A549 (cell line): ENCODE measurements around the gene DNMT3L. TPM values are rescaled to one million over a fixed set of nuclear protein-coding genes. Genes with fewer than 3 reads are reported as not detected.

Experiments
- ATAC-seq, 2 experiments: fragments of 200-7000 bp in 1 of 2; fragments of >200 bp in 1 of 2; cut with Nextera tagmentation in 1 of 2; cut with Tn5 transposase in 1 of 2; 3 replicates each; pipeline versions ENCODE4 v1.8.0 to v1.9.1; 2018 to 2020; ENCODE audit warnings: mild to moderate bottlenecking in 1 of 2, moderate library complexity in 1 of 2
- CTCF ChIA-PET: fragments of 300-600 bp; sonication (Branson Sonifier 250); formaldehyde crosslinking; extraction: SDS; loops from one replicate; lab custom pipeline; 2021; ENCODE audit warnings: antibody characterized with exemption, inconsistent platforms; lab: Yijun Ruan, JAX
- POLR2A ChIA-PET: fragments of 350-600 bp; formaldehyde crosslinking; extraction: SDS; loops from one replicate; lab custom pipeline; 2021; ENCODE audit warnings: antibody characterized with exemption, inconsistent platforms; lab: Yijun Ruan, JAX
- DNase-seq, 2 experiments: peaks; one replicate each; pipeline versions ENCODE4 v3.0.0 to v3.0.0-alpha.2; 2011 to 2016; ENCODE audit warnings: low read depth in 1 of 2, low spot score in 1 of 2
- FAIRE-seq: peaks from 2 replicates; lab custom pipeline; 2011; peaks lifted over from hg19 to GRCh38; lab: Jason Lieb, UNC
- H3K27ac ChIP-seq, 2 experiments: fragments of >200 bp; sonication (Bioruptor Twin); formaldehyde crosslinking; 3 replicates each; pipeline ENCODE4 v1.5.1; 2016 to 2017
- H3K4me1 ChIP-seq: fragments of >200 bp; sonication (Bioruptor Twin); formaldehyde crosslinking; 3 replicates; pipeline ENCODE4 v1.6.1; 2016
- H3K4me2 ChIP-seq: fragments of >200 bp; sonication (Bioruptor Twin); formaldehyde crosslinking; 3 replicates; pipeline ENCODE4 v1.6.1; 2016
- H3K4me3 ChIP-seq: fragments of >200 bp; sonication (Bioruptor Twin); formaldehyde crosslinking; 3 replicates; pipeline ENCODE4 v1.5.1; 2016
- H3K9me3 ChIP-seq: fragments of >200 bp; sonication (Bioruptor Twin); formaldehyde crosslinking; 3 replicates; pipeline ENCODE4 v1.6.1; 2016
- GATA3 ChIP-seq: IDR thresholded peaks from 2 replicates; pipeline ENCODE4 v1.6.1; 2012; ENCODE audit warnings: borderline replicate concordance
- HDAC2 ChIP-seq: fragments of 200-600 bp; sonication (generic); IDR thresholded peaks from 2 replicates; pipeline ENCODE4 v1.6.1; 2016
- HOXA7 ChIP-seq: fragments of 250-450 bp; sonication (Bioruptor Pico); IDR thresholded peaks from 2 replicates; pipeline ENCODE4 v1.5.0; 2020; ENCODE audit warnings: mild to moderate bottlenecking, moderate library complexity
- RFX5 ChIP-seq: fragments of 450-650 bp; IDR thresholded peaks from 2 replicates; pipeline ENCODE4 v1.7.1; 2014; ENCODE audit warnings: antibody characterized with exemption, mild to moderate bottlenecking, moderate library complexity
- ZNF302 ChIP-seq: fragments of 250-450 bp; sonication (Bioruptor Pico); IDR thresholded peaks from 2 replicates; pipeline ENCODE4 v1.9.0; 2021; ENCODE audit warnings: inconsistent platforms, mild to moderate bottlenecking, moderate library complexity
- ZSCAN20 ChIP-seq: fragments of 250-450 bp; sonication (Bioruptor Pico); IDR thresholded peaks from 2 replicates; pipeline ENCODE4 v1.8.0; 2022; ENCODE audit warnings: mild to moderate bottlenecking, moderate library complexity
- WGBS: methylation state at CpG from one replicate; pipeline ENCODE4 v1.1.6; 2017; ENCODE audit errors: missing lambda C conversion rate; 5-methylcytosine and 5-hydroxymethylcytosine counted together
- polyA minus RNA-seq: library from RNA; depleted of rRNA, polyadenylated mRNA; stranded (reverse); fragments of >200 nt; gene quantifications from 2 replicates; pipeline ENCODE4 v1.2.3, GENCODE V29; 2011; rRNA and poly(A)+ RNA removed
- polyA plus RNA-seq, 4 experiments: library from polyadenylated mRNA; depleted of rRNA in 3 of 4; stranded (reverse); fragments of >200 nt; fragmentation: RNase III in 1 of 4; extraction: RNeasy Plus Mini Kit Qiagen cat#74134 plus additional on column Dnase treatment in 1 of 4; gene quantifications; 2 replicates in 3 of 4; 3 replicates in 1 of 4; pipeline ENCODE4 v1.2.3, GENCODE V29; 2011 to 2017
- TF ChIP-seq, protein P1 (sequence below): IDR thresholded peaks from 2 replicates; pipeline ENCODE4 v1.6.1; 2012
- TF ChIP-seq, protein P2 (sequence below): fragments of 250-450 bp; sonication (Bioruptor Pico); IDR thresholded peaks from 2 replicates; pipeline ENCODE4 v1.5.0; 2021; ENCODE audit warnings: mild to moderate bottlenecking, moderate library complexity, borderline replicate concordance
- TF ChIP-seq, protein P3 (sequence below): fragments of >200 bp; sonication (Bioruptor Twin); formaldehyde crosslinking; IDR thresholded peaks from 3 replicates; pipeline ENCODE4 v1.5.1; 2016
- TF ChIP-seq, protein P4 (sequence below): fragments of 200-600 bp; sonication (generic); IDR thresholded peaks from 2 replicates; pipeline ENCODE4 v1.6.1; 2016; ENCODE audit warnings: antibody characterized with exemption, mild to moderate bottlenecking, moderate library complexity

Gene DNMT3L
- polyA plus RNA-seq (2011; rRNA removed) (not detected in 2 replicates), polyA plus RNA-seq (2017; fragmentation: RNase III; extraction: RNeasy Plus Mini Kit Qiagen cat#74134 plus additional on column Dnase treatment) (0.09 TPM in 1 of 3 replicates, not detected in the others), polyA minus RNA-seq (not detected in 2 replicates)
- polyA plus RNA-seq (2012; cell fraction: cytosol; rRNA removed), result not detected in 2 replicates
- 0.04 TPM in 1 of 2 replicates, not detected in the other for polyA plus RNA-seq (2012; cell fraction: nucleus; rRNA removed)

DNA sequence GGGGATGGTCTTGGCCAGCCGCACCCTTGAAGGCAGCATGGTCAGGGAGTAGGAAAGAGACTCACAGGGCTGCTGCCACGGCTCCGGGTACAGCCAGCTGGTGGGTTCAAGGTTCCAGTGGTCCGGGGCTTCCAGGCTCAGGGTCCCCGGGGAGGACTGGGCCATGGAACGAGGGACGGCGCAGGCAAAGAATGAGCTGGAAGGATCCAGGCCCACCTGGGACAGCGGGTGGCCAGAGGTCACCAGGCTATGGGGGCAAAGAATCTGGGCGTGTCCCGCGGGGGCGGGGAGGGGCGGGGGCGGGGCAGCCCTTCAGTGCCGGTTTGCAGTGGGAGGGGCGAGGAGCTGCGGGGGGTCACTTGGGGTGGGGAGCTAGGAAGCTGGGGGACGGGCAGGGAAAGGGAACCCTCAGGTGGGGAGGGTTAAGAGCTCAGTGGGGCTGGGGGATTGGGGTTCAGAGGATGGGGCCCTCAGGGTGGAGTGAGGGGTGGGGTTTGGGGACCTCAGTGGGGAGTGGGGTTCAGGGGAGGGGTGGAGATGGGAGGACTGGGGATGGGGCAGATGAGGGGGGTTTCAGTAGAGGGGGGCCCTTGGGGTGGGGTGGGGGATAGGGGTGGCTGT lies at the start of gene DNMT3L:
Gene DNMT3L, minus strand, starts transcription at position 223 of the 621 bp plus-strand sequence. CDS start 638 bp downstream, outside the sequence.
- TF ChIP-seq, protein P1, sequence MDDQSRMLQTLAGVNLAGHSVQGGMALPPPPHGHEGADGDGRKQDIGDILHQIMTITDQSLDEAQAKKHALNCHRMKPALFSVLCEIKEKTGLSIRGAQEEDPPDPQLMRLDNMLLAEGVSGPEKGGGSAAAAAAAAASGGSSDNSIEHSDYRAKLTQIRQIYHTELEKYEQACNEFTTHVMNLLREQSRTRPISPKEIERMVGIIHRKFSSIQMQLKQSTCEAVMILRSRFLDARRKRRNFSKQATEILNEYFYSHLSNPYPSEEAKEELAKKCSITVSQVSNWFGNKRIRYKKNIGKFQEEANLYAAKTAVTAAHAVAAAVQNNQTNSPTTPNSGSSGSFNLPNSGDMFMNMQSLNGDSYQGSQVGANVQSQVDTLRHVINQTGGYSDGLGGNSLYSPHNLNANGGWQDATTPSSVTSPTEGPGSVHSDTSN, result no peak
- TF ChIP-seq, protein P2, sequence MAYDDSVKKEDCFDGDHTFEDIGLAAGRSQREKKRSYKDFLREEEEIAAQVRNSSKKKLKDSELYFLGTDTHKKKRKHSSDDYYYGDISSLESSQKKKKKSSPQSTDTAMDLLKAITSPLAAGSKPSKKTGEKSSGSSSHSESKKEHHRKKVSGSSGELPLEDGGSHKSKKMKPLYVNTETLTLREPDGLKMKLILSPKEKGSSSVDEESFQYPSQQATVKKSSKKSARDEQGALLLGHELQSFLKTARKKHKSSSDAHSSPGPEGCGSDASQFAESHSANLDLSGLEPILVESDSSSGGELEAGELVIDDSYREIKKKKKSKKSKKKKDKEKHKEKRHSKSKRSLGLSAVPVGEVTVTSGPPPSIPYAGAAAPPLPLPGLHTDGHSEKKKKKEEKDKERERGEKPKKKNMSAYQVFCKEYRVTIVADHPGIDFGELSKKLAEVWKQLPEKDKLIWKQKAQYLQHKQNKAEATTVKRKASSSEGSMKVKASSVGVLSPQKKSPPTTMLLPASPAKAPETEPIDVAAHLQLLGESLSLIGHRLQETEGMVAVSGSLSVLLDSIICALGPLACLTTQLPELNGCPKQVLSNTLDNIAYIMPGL (CRISPR knock-in tag), result no peak
- no peak for TF ChIP-seq RFX5
- no peak for TF ChIP-seq HDAC2
- no peak for TF ChIP-seq ZSCAN20 (CRISPR knock-in tag)
- TF ChIP-seq, protein P3, sequence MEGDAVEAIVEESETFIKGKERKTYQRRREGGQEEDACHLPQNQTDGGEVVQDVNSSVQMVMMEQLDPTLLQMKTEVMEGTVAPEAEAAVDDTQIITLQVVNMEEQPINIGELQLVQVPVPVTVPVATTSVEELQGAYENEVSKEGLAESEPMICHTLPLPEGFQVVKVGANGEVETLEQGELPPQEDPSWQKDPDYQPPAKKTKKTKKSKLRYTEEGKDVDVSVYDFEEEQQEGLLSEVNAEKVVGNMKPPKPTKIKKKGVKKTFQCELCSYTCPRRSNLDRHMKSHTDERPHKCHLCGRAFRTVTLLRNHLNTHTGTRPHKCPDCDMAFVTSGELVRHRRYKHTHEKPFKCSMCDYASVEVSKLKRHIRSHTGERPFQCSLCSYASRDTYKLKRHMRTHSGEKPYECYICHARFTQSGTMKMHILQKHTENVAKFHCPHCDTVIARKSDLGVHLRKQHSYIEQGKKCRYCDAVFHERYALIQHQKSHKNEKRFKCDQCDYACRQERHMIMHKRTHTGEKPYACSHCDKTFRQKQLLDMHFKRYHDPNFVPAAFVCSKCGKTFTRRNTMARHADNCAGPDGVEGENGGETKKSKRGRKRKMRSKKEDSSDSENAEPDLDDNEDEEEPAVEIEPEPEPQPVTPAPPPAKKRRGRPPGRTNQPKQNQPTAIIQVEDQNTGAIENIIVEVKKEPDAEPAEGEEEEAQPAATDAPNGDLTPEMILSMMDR, result no peak
- no CpG with 5 or more reads among the region's 19 CpGs for WGBS
- ChIA-PET POLR2A (no interaction called here), CTCF (interaction anchor here (0.9 kb wide), 1 partner anchor 36 kb away, joined by 4 read pairs; no protein-coding TSS in a partner anchor)
- Histone ChIP-seq H3K27ac (no peak within 1 kb of the TSS), H3K4me1 (no peaks in the 10 kb centered on the region), H3K4me3 (no peak within 1 kb of the TSS), H3K4me2 (no peak within 1 kb of the TSS), H3K9me3 (no peaks in the 10 kb centered on the region)
- ATAC-seq (no peak), FAIRE-seq (no peak), DNase-seq (no peak)

DNA sequence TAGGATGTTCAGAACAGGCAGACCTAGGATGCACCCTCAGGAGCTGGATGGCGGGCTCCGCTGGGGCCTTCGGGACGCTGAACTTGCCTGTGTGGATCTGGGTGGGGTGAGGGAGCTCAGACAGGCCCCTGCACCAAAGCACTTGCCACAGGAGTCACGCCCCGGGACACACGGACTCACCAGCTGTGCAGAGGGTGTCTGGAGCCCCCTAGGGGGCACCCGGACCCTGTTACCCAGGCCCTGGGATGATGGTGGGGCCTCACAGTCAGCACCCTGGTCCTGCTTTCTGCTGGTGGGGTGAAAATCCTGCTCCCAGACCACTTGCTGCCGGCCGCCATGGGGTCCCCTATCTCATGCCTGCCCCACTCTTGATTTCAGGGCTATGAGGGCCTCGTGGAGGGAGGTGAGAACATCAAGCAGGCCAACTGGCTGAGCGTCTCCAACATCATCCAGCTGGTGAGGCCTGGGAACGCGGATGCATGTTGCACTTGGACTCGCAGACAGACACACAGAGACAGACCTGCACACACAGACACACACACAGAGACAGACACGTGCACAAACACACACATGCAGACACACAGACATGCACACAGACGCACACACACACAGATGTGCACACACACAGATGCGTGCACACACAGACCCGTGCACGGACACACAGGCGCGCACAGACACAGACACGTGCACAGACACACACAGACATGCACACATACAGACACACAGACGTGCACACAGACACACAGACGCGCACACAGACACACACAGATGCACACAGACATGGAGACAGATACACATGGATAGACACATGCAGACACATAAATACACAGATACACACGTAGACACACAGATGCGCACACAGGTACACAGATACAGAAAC lies 49.2 kb upstream of the DNMT3L start:
- FAIRE-seq, result no peak
- WGBS, result 91% methylated on average over 18 of the region's 28 CpGs
- DNase-seq, result no peak
- POLR2A ChIA-PET, result no interaction called here
- Histone ChIP-seq H3K4me3 (no peak overlapping the region), H3K4me2 (no peak overlapping the region), H3K4me1 (no peaks in the 10 kb centered on the region), H3K27ac (no peak overlapping the region), H3K9me3 (no peaks in the 10 kb centered on the region)
- ATAC-seq, result no peak; a peak in 1 of 6 replicates
- CTCF ChIA-PET, result no interaction called here
- no peak for TF ChIP-seq ZSCAN20 (CRISPR knock-in tag)
- TF ChIP-seq ZNF302, result no peak
- TF ChIP-seq GATA3, result no peak
- TF ChIP-seq HOXA7 (CRISPR knock-in tag), result no peak
- TF ChIP-seq, protein P4, sequence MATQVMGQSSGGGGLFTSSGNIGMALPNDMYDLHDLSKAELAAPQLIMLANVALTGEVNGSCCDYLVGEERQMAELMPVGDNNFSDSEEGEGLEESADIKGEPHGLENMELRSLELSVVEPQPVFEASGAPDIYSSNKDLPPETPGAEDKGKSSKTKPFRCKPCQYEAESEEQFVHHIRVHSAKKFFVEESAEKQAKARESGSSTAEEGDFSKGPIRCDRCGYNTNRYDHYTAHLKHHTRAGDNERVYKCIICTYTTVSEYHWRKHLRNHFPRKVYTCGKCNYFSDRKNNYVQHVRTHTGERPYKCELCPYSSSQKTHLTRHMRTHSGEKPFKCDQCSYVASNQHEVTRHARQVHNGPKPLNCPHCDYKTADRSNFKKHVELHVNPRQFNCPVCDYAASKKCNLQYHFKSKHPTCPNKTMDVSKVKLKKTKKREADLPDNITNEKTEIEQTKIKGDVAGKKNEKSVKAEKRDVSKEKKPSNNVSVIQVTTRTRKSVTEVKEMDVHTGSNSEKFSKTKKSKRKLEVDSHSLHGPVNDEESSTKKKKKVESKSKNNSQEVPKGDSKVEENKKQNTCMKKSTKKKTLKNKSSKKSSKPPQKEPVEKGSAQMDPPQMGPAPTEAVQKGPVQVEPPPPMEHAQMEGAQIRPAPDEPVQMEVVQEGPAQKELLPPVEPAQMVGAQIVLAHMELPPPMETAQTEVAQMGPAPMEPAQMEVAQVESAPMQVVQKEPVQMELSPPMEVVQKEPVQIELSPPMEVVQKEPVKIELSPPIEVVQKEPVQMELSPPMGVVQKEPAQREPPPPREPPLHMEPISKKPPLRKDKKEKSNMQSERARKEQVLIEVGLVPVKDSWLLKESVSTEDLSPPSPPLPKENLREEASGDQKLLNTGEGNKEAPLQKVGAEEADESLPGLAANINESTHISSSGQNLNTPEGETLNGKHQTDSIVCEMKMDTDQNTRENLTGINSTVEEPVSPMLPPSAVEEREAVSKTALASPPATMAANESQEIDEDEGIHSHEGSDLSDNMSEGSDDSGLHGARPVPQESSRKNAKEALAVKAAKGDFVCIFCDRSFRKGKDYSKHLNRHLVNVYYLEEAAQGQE, result no peak
